VCaP (cell line): ENCODE measurements around the gene LRP3.

Experiments used
- H3K27ac ChIP-seq: fragments of 450-650 bp; 2 replicates; pipeline ENCODE4 v1.5.1; 2017
- TF ChIP-seq, protein P1 (sequence below): fragments of 450-650 bp; conservative IDR thresholded peaks from 2 replicates; pipeline ENCODE4 v1.5.1; 2017; ENCODE audit warnings: mild to moderate bottlenecking, moderate library complexity

Gene LRP3

DNA sequence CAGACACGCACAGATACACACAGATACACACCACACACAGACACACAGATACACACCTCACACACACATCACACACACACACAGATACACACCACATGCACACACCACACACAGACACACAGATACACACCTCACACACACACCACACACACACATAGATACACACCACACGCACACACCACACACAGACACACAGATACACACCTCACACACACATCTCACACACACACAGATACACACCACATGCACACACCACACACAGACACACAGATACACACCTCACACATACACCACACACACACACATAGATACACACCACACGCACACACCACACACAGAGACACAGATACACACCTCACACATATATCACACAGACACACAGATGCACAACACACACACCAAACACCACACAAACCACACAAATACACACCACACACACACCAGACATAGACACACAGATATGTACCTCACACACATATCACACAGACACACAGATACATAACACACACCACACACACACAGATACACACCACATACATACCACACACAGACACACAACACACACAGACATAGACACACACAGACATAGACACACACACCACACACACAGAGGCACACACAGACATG lies 55.7 kb downstream of the LRP3 start:
- no peak overlapping the region for H3K27ac ChIP-seq
- TF ChIP-seq, protein P1, sequence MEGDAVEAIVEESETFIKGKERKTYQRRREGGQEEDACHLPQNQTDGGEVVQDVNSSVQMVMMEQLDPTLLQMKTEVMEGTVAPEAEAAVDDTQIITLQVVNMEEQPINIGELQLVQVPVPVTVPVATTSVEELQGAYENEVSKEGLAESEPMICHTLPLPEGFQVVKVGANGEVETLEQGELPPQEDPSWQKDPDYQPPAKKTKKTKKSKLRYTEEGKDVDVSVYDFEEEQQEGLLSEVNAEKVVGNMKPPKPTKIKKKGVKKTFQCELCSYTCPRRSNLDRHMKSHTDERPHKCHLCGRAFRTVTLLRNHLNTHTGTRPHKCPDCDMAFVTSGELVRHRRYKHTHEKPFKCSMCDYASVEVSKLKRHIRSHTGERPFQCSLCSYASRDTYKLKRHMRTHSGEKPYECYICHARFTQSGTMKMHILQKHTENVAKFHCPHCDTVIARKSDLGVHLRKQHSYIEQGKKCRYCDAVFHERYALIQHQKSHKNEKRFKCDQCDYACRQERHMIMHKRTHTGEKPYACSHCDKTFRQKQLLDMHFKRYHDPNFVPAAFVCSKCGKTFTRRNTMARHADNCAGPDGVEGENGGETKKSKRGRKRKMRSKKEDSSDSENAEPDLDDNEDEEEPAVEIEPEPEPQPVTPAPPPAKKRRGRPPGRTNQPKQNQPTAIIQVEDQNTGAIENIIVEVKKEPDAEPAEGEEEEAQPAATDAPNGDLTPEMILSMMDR, result no peak

DNA sequence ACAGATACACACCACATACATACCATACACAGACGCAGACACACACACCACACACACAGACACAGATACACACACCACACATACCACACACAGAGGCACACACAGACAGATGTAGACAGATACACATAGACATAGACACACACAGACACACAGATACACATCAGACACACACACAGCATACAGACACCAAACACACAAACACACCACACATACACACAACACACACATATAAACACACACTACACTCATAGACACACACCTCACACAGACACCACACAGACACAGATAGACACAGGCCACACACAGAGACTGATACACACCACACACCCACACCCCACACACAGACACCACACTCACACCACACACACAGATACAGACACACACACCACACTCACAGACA lies 56.4 kb downstream of the LRP3 start:
- no peak overlapping the region for H3K27ac ChIP-seq
- TF ChIP-seq, protein P1, result no peak

DNA sequence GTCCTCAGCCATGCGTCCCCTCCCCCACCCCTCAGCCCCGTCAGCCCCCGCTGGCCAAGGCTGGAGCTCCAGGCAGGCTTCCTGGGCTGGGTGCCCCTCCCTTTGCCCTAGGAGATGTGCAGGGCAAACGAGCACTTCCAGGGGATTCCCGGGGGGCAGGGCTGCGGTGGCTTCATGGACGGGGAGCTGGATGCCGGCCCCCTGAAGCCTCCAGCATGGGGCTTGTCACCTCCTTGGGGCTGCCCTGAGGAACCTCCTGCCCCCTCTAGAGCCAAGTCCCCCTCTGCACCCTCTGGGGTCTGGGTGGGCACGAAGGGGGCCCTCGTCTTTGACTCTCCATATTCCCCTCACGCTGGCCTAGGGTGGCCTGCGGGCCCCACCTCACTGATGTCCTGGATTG lies 56.9 kb downstream of the LRP3 start:
- no peak overlapping the region for H3K27ac ChIP-seq
- TF ChIP-seq, protein P1, result no peak

DNA sequence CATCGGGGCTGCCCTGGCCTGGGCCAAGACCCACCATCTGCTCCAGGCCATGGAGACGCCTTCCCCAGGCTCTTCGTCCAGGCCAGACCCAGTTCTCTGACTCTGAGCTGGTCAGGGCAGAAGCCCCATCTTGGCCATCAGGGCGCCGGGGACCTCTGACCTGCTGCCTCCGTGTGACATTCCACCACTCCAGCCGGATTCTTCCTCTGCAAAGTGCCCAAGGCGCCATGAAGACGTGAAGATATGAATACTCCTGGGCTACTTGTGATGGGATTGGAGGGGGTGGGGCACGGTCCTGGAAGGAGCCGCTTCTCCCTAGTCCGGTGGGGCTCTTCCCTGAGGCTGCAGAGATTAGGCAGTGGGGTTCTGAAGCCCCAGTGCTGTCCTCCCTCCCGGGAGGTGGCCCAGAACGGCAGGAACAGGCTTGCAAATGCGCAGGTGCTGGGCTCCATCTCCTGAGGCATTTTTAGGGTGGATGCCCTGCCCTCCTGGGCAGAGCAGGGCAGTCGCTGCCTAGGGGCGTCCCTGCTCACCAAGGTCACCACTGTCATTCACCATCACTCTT lies 57.5 kb downstream of the LRP3 start:
- TF ChIP-seq, protein P1, result no peak
- H3K27ac ChIP-seq, result no peak overlapping the region

DNA sequence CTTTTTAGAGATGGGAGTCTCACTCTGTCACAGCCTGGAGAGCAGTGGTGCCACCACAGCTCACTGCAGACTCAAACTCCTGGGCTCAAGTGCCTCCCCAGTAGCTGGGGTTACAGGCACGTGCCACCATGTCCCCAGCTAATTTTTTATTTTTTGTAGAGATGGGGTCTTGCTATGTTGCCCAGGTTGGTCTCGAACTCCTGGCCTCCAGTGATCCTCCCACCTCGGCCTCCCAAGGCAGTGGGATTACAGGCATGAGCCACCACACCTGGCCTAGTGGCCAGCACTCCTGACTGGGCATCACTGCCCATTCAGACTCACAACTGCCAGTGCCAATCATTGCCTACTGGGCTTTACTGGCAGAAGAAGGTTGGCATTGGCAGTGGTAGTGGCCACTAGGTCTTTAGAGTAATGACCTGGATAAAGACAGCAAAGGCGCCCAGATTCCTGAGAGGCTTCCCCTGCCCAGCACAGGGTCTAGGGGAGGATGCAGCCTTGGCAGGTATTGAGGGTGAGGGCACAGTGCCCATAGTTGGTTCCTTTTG lies 58.4 kb downstream of the LRP3 start:
- TF ChIP-seq, protein P1, result no peak
- no peak overlapping the region for H3K27ac ChIP-seq

DNA sequence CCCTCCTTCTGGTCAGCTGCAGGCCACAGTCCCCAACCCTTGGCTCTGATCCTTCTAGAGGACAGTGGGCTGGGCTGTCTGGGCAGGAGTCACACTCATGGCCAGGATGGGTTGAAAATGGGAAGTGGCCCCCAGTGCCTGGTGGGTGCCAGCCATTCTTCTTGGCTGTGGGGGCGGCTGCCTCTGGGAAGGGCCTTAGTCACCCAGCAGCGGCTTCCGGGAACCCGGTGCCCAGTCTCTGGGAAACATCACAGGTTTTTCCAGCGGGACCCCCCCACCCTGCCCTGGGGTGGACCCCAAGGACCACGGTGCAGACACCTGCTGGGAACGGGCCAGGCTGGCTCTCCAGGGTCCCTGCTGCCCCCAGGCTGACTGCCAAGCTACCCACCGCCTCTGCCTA lies 58.8 kb downstream of the LRP3 start:
- TF ChIP-seq, protein P1, result no peak
- no peak overlapping the region for H3K27ac ChIP-seq

DNA sequence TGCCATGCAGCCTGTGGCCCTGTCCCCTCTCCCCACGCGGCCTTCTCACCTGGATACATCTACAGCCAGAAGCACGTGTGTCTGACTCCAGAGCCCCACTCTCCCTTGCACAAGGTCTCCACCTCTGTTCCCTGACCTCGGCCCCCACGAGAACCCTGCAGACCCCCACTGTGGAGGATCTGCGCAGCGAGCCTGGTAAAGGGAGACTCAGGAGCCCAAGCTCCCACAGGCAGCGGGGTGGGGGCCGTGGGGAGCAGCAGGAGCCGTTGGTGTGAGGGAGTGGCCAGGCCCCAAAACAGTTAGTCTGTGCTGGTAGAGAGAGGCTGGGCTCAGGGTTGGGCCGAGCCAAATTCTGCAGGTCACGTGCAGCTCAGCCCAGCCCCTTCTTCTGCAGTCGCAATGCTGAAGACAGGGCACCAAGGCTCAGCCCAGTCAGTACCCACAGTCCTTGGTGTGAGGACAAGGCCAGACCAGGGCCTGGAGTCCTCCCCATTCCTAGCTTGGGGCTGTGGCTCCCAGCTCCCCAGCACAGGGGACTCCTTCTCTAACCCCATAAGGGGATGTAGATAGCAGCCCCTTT lies 60.2 kb downstream of the LRP3 start:
- TF ChIP-seq, protein P1, result no peak
- H3K27ac ChIP-seq, result no peak overlapping the region
